ACHN (cell line): ENCODE data around the gene ARL15.
"Not testable (repeated sequence)": the region's sequence is repeated elsewhere in the genome, so short reads cannot be mapped to it uniquely, and the experiment has no call there.

ENCODE experiments used
- DNase-seq: peaks from one replicate; pipeline ENCODE4 v3.0.0-alpha.2; 2015
- in situ Hi-C: cut with HindIII; loops from 2 replicates; pipeline ENCODE4 v1.10.0; 2017; ENCODE audit warnings: low sequenced_read_pairs, low pct_ligation_motif_present, low pct_unique_long_range_greater_than_20kb

ARL15 gene

GRCh38 chr5:54310433-54311175 is at the start of gene ARL15:
TSS of gene ARL15 (minus strand) at chr5:54310573.
- in situ Hi-C loops: no loop called here
- DNase-seq: peak; percentile 95

GRCh38 chr5:54360089-54360488 is 49.7 kb upstream of the ARL15 start:
- in situ Hi-C loops: no loop called here
- DNase-seq: peak; percentile 14

- no peak for DNase-seq
- in situ Hi-C loops: no loop called here
These were observed 47.2 kb upstream of the ARL15 start for GRCh38 chr5:54357408-54358058.

GRCh38 chr5:54353933-54354564 is 43.7 kb upstream of the ARL15 start:
- DNase-seq, in situ Hi-C loops: not testable (repeated sequence)

GRCh38 chr5:54352580-54352979 is 42.2 kb upstream of the ARL15 start:
- in situ Hi-C loops, DNase-seq: not testable (repeated sequence)

- DNase-seq: no peak
- in situ Hi-C loops: no loop called here
These were observed 37.0 kb upstream of the ARL15 start for GRCh38 chr5:54347221-54347865.

- DNase-seq: no peak
- in situ Hi-C loops: no loop called here
These were observed 34.3 kb upstream of the ARL15 start for GRCh38 chr5:54344653-54345052.

GRCh38 chr5:54341971-54342370 is 31.6 kb upstream of the ARL15 start:
- DNase-seq: no peak
- in situ Hi-C loops: no loop called here

- DNase-seq: no peak
These were observed 27.1 kb upstream of the ARL15 start for GRCh38 chr5:54337523-54337922.

GRCh38 chr5:54332720-54333119 is 22.3 kb upstream of the ARL15 start:
- DNase-seq: no peak
- in situ Hi-C loops: no loop called here

More at GRCh38 chr5:54337523-54337922, 27.1 kb upstream of the ARL15 start:
- in situ Hi-C loops: no loop called here

GRCh38 chr5:54329731-54330709 is 19.6 kb upstream of the ARL15 start:
- in situ Hi-C loops: no loop called here
- peak; percentile 55 for DNase-seq

- DNase-seq: no peak
- in situ Hi-C loops: no loop called here
These were observed 16.4 kb upstream of the ARL15 start for GRCh38 chr5:54326662-54327270.

- in situ Hi-C loops: no loop called here
- no peak for DNase-seq
These were observed 15.4 kb upstream of the ARL15 start for GRCh38 chr5:54325610-54326311.

GRCh38 chr5:54325272-54325609 is 14.9 kb upstream of the ARL15 start:
- in situ Hi-C loops: no loop called here
- no peak for DNase-seq

- DNase-seq: no peak
- in situ Hi-C loops: no loop called here
These were observed 14.4 kb upstream of the ARL15 start for GRCh38 chr5:54324651-54325271.

- in situ Hi-C loops: no loop called here
- no peak for DNase-seq
These were observed 13.1 kb upstream of the ARL15 start for GRCh38 chr5:54323495-54323894.

GRCh38 chr5:54320256-54320655 is 9.9 kb upstream of the ARL15 start:
- no peak for DNase-seq
- in situ Hi-C loops: no loop called here
